Renal cortex interstitium (tissue), 11 donors: ENCODE data around the gene MRPL2. TPM values are rescaled to one million over a fixed set of nuclear protein-coding genes. Genes with fewer than 3 reads are reported as not detected.
"Not testable (repeated sequence)": the region's sequence is repeated elsewhere in the genome, so short reads cannot be mapped to it uniquely, and the experiment has no call there.

Experiments
- DNase-seq, 11 donors: peaks; one replicate each; pipeline ENCODE4 v3.0.0-alpha.2; 2013; ENCODE audit warnings: low read depth in 9 of 11, low spot score in 4 of 11; ENCODE audit errors: extremely low read depth in 1 of 11
- polyA plus RNA-seq, 3 donors: library from polyadenylated mRNA; unstranded; fragments of 120-200 nt; gene quantifications; one replicate each; pipeline ENCODE4 v1.2.1, GENCODE V29; 2013; ENCODE audit not compliant: insufficient read length in 3 of 3

MRPL2 gene
- polyA plus RNA-seq, 3 donors, result 46.8 to 73.4 (median 64.4) TPM

DNA sequence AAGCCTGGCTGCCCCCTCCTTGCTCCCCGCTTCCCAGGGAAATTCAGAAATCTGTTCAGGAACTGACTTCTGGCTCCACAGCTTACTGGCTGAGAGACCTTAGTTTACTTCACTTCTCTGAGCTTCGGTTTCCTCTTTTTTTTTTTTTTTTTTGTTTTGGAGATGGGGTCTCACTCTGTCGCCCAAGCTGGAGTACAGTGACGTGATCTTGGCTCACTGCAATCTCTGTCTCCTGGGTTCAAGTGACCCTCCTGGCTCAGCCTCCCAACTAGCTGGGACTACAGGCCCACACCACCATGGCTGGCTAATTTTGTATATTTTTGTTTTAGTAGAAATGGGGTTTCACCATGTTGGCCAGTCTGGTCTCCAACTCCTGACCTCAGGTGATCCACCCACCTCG lies 31.8 kb upstream of the MRPL2 start:
- no peak for DNase-seq

DNA sequence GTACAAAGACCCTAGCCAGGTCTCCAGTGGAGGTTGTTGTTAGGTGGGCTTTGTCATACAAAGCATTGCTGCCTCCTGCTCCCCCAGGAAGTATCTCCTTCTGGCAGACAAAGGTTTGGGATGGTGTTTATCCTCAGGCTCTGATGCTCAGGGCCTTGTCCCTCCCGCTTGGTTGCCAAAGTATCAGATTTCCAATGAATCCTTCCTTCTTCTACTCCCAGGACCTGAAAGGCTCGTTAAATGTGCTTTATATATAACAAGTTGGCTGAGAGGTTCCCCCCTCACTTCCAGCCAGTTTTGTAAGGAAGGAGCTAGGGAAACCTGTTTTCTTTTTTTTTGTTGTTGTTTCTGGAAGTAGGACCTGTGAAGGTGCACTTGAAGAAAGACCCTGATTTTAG lies 31.3 kb upstream of the MRPL2 start:
- peak in 2 of 11 donors; percentile 77 to 80 for DNase-seq

DNA sequence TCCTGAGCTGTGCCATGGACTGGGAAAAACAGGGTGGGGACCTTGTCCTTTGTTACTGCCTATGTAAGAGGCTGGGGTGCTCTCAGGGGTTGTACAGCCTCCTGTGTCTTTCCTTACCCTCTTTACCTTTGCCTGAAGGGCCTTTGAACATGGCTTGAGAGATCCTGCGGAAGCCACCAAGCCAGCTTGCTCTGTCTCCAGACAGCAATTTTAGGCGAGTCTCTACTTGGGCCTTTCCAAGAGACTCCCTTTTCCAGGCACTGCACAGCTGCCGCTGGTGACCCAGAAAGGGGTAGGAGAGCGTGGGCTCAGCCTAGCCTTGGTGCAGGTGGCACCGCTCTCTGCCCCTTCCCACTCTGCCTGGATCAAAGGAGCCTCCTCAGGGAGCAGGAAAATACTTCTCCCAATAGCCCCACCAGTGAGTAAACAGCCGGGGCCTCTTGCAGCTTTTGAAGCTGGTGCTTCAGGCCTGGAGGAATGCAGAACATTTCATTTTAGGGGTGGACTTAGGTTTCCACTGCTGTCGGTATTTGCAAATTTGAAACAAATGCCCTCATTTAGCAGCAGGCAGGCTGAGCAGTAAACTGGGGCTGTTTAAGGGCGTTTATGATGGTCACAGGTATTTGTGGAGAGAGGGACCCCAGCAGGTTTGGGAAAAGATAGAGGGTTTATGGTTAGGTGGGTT lies 30.8 kb upstream of the MRPL2 start:
- no peak for DNase-seq

DNA sequence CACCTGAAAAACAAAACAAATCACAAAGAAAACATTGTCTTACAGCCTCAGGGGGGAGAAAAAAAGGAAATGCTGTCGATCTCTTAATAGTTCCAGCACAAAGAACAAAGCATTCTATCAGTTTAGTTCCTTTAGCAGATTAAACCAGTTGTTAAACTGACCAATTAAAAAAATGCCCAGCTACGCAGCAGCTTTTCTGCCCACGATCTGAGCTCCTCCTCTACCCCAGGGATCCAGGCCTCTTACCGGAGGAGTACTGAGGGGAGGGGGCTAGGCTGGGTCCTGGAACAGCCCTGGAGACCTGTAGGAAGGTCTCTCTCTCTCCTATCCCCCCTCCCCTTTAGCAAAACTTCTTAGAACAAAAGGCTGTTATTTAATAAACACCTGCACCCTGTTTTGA lies 30.2 kb upstream of the MRPL2 start:
- DNase-seq, result no peak

DNA sequence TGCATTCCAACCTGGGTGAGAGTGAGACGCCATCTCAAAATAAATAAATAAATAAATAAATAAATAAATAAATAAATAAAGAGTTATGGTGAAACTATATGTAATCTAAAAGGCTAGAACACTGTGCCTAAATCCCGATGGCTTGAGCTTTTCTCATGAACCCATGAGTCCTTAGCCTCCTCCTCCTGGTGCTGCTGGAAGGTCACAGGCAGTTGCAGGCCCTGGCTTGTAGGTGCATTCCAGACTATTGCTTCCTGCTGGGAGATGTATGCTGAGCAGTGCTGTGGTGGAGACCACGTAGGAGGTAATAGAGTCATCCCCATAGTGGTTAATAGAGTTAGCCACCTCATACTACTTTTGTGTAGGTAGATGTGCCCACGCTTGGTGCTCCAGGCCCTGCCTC lies 29.4 kb upstream of the MRPL2 start:
- no peak for DNase-seq

DNA sequence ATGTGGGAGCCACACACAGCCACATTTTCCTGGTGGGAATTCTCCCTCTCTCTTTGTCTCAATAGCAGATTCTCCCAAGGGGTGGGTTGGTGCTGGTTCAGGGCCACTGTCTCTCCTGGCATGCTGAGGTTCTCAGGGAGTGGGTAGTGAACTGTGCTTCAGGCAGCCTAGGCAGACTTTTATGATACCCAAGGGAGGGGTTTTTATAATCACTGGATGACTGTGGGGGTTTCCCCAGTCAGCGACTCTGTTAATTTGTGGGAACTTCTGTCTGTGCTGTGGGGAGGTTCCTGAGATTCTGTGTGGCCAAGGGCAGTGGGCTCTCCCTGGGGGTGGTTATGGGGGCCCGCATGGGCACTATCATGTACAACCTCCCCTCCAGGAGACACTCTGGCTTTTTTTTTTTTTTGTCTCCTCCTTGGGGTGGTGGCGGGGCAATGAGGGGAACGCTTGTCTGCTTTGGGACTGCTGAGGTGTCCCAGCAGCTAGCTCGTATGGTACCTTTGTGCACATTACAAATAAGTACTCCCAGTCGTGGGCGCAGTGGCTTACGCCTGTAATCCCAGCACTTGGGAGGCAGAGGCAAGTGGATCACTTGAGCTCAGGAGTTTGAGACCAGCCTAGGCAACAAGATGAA lies 26.9 kb upstream of the MRPL2 start:
- DNase-seq, result no peak

DNA sequence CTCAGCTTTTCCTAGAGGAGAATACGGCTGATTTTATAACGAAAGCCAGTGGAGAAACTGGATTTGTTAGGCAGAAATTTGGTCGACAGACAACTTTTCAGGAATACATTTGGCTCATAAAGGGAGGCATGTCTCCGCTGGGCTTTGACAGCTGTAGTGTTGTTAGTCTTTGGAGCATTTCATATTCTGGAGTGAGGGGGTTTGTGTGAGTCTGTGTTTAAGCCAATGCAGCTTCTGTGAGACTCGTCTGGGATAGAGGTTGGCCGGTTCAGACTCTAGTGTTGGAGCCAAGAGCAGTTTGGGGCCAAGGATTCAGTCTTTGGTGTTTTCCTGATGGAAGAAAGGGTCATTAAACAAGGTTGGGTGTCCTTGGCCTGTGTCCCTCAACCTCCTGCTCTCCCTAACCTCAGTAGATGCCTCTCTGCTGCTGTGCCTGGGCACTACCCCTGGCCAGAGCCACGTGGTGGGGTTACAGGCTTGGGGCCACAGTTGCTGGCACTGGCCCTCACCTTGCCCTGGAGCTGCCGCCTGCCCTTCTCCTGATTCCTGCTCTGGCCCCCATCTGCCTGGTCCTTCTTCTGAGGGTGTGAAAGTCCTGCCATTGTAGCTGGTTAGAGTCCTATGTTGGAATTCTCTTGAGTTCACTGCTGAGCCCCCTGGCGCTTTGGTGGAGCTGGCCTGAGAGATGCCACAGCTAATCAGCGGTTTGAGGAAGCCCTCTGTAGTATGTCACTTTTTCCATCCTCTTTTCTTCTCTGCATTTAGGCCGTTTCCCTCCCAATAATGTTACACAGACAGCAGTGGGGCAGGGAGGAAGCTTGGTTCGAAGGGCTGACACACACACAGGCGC lies 23.8 kb upstream of the MRPL2 start:
- no peak for DNase-seq

DNA sequence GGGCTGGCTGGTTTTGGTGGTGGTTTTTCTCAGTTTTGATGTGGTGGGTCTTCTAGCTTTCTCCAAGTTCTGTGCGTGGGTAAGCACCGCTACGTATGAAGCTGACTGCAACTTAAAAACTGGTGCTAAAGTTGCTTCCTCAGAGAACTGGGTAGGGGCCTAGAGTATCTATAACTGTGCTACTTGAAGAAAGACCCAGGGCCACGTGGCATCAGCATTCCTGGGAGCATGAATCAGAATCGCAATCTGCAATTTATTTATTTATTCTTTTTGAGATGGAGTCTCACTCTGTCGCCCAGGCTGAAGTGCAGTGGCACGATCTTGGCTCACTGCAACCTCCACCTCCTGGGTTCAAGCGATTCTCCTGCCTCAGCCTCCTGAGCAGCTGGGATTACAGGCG lies 22.7 kb upstream of the MRPL2 start:
- DNase-seq, result not testable (repeated sequence)

DNA sequence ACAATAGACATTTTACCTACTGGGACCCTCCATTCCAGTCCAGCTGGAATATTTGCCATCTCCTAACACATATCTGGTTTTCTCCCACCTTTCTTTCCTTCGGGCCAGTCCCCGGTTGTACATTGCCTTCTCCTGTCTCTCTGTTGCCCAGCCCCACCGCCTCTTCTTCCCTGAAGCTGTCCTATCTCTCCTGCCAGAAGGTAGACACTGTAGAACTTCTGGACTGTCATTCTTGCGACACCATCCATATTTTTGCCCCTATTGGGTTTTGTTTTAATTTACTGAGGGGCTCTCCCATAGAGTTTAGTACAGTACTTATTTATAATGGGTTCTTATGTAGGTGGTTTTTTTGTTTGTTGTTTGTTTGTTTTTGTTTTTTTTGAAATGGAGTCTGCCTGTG lies 21.8 kb upstream of the MRPL2 start:
- no peak for DNase-seq

DNA sequence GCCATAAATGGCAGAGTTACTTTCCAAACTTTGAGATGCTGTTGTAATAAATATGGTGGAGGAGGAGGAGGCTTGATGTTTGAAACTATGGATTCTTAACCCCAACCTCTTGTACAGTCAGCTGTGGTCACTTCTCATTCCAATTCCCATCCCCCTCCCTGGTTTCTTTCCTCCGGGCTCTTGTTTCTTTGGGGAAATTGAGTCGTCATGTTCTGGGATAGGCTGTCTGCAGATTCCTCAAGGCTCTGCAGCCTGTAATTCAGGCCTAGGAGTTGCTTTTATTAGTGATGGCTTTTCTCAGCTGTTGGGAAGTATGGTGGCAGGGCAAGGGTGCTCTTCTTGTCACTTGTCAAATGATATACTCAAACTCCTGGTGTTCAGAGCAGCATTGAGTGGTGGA lies 19.5 kb upstream of the MRPL2 start:
- DNase-seq, result peak in 1 of 11 donors; percentile 57

DNA sequence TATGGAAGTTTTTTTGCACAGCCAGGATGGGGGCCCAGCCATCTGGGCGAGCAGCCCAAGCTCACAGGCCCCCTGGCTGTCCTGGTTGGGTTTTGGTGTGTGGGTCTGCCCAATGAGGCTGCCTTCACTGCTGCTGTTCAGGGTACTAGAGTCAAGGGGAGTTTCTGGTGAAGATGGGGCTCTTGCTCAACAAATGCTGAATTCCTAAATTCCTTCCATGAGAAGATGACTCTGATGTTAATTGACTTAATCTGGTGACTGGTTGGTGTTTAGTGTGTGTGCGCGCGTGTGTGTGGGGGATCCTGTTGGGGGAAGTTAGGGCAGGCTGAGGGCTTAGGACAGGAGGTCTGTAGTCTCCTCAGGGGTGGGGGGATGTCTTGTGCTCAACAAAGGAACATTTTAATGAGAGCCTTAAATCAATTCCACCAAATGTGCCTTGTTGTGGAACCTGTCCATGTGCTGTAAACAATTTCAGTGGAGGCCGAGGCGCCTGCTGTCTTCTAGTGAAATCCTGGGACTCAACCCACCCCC lies 18.8 kb upstream of the MRPL2 start:
- DNase-seq, result no peak

DNA sequence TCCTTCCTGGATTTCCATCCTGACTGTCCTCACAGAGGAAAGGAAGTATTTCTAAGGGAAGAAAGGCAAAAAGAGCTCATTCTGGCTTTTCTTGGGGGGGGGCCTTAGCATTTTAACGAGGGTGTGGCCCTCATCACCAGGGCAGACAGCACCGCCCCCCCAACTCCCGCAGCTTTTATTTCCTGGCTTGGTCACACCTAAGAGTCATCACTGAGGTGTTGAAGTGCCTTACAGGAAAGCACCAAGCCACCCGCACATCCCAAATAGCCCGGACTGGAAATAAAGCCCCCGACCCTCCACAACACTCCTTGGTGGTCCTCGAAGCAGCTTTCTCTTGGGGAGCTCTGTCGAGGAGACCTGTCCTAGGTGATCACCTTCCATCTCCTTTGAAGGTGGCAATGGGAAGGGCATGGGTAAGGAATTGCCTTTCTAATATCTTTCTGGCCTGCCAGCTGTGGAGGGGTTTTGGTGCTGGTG lies 18.1 kb upstream of the MRPL2 start:
- DNase-seq, result no peak

DNA sequence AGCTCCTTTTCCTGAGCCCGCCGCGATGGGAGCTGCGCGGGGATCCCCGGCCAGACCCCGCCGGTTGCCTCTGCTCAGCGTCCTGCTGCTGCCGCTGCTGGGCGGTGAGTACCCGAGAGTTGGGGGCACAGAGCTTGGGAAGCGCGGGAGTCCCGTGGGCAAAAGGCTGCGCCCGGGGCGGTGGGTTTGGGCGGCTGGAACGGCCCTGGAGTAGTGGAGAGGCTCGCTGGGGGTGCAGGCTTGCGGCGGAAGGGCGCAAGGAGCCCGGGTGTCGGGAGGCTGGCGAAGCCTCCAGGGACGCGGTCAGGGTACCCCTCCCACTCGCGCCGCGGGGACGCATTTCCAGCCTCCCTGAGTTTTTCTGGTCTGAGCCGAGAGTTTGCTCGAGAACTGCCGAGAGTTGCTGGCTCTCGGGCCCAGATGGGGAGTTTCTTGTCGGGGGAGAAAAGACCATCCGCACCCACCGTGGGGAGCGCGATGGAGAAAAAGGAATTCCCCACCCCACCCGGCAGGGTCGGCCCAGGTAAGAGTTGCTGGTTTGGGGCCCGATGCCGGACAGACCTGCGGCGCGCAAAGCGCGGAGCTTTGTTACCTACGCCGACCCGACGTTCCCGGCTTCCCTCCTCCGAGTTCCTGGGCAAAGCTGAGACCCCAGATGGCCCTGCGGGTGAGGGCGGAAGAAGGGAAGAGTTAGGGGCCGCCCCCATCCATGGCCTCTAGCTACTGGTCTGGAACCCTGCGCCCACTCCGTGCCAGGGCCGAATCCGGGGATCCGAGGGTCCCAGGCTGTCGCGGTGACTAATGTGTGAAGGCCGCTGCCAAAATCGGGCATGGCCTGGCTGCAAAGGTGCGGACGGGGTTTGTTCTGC lies 17.5 kb upstream of the MRPL2 start:
- DNase-seq, result peak in 1 of 11 donors; percentile 47

DNA sequence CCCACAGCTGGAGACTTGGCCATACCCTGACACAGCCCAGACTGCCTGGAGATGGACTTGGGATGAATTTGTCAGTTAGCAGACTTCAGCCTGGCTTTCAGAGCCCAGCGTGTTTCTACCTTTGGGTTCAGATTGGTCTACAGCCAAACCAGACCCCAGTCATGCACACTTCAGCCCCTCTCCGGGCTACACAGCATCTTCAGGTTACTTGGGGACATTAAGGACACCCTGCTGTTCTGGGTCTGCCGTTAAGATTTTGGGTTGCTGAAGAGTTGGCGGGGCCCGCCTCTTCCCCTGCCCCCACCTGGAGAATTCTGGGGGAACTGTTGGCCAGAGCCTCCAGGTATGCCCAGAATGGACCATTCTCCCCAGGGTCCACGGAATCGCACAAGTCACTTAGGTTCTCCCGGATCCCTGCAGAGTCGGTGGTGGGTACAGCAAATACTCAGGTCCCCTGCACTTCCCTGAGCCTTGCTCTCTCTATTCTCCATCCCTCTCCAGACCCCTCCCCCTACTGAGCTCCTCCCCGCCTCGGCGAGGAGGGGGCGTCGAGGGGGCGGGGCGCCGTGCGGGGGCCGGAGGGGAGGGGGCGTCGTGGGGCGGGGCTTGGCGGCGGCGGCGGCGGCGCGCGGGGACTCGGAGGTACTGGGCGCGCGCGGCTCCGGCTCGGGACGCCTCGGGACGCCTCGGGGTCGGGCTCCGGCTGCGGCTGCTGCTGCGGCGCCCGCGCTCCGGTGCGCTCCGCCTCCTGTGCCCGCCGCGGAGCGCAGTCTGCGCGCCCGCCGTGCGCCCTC lies 16.6 kb upstream of the MRPL2 start, which contains the start of gene PTK7:
TSS of gene PTK7 (plus strand) at position 645 of the 794 bp plus-strand sequence. CDS start 175 bp downstream, outside the sequence.
- DNase-seq, result peak in 6 of 11 donors; percentile 80 to 88 (median 82)

DNA sequence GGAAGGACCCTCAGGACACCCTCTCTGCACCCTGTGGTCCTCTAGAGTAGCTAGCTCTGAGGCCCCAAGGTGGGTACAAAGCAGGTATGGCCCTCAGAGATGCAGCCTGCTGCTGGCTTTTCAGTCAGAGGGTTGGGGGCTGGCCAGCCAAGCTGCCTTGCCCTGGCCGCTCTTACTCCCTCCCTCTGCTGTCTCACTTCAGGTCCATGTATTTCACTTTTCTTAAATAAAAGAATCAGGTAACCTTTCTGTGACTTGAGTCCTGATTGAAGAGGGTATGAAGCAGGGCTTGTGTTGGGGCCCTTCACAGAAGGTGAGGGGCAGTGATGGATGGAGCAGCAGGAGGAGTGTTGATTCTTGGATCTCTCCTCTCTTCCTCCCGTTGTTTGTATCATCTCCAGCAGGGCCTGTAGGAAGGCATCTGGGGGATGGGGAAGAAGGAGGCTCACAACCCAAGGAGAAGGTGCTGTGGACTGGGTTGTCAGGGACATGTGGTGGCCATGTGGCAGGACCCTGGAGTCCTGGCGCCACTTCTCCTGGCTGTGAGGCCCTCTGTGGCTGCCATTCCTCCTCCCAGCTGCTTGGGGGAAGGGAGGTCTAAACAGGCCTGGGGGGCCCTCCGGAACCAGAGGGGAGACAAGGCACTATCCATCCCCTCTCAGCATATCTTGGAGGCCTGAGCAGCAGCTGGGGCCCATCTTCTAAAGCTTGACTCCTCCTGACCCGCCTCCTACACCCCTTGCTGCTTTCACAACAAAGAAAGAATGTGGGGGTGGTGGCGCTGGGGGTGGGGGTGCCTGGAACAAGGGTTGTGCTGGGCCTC lies 15.8 kb upstream of the MRPL2 start:
- peak in 6 of 11 donors; percentile 76 to 88 (median 82) for DNase-seq

DNA sequence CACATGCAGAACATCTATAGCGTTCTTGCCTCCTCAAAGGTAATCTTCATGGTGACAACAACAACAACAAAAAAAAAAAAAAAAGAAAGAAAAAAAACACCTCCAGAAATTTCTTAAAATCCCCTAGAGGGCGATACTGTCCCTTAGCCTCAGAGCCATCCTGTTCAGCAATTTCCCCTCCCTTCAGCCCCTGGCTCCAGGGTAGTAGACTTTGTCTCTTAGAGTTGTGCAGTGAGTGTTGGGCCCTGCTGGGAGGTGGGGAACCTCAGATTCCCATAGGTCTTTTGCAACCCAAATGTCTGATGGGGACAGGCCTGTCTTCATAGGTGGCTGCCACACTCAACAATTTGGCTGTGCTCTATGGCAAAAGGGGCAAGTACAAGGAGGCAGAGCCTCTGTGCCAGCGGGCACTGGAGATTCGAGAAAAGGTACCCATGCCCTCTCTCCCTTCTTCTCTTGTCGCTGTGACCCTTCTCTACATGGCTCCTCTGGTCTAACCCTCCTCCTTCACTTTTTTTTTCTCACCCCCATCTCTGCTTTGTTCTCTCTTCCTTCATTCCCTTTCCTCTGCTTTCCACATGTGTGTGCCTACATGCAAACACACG lies 10.9 kb upstream of the MRPL2 start:
- DNase-seq, result peak in 3 of 11 donors; percentile 52 to 81 (median 66)

DNA sequence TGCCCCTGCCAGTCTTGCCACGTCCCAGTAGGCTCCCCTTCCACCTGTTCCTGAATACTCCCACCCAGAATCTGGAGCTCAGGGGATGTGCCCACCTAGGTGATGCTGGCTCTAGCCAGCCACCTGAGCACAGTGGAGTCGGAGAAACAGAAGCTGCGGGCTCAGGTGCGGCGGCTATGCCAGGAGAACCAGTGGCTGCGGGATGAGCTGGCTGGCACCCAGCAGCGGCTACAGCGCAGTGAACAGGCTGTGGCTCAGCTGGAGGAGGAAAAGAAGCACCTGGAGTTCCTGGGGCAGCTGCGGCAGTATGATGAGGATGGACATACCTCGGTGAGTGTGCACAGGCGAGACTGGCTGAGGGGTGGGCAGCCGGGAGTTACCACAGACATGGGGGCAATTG lies 3.6 kb upstream of the MRPL2 start:
- DNase-seq, result no peak
